GM19238 (cell line): ENCODE results near the gene PTCD2.
"Not testable (repeated sequence)": the region's sequence is repeated elsewhere in the genome, so short reads cannot be mapped to it uniquely, and the experiment has no call there.

Experiments used
- DNase-seq: peaks from one replicate; pipeline ENCODE4 v3.0.0; 2011; ENCODE audit warnings: low spot score; ENCODE audit not compliant: insufficient read length

Gene PTCD2

DNA sequence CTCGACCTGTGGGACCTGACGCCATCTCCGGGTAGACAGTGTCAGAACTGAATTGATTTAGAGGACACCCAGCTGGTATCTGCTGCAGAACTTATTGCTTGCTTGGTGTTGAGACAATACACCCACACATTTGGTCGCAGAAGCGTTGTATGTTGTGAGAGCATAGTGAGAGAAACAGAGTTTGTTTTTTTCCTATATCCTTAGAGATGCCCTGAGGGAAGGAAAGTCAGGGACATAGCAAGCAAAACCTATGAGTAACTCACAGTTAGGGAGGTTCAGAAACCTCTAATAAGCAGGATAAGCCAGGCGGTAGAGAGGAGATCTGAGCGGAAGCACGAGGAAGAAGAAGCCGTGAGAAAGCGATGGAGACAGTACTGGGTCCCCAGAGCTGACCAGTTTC, 59.8 kb downstream of the PTCD2 start:
- DNase-seq: no peak

DNA sequence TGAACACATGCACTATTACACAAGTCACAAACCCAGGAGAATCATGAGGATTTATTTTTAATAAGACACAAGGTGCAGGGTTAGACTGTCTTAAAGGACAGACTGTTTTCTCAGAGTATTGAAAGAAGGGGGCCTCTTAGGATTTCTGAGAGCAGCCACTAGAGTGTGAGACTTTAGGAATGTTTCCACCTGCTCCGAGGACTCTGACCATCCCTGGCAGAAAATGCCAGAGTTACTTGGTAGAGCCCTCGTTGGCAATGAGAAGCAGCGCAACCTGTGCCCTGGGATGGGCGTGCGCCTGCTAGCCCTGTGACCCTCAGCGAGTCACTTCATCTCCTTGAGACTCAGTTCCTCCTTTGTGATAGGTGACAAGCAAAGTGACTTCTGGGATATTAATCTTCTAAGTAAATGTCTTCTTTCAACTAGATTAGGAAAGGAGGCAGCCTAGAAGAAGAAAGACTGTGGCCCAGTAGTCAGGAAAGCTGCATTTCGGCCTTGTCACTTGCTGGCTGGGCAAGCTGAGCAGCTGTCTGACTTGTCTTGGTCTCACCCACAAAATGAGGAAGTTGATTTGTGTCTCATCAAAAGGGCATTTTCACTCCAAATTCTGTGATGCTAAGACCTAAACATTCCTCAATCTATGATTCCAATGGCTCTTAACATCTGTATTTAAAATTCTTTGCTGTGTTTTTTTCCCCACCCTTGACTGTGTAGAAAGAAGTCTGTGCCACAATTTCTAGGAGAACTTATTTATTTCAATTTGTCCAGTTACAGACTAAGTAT, 60.5 kb downstream of the PTCD2 start:
- peak; percentile 14 for DNase-seq

DNA sequence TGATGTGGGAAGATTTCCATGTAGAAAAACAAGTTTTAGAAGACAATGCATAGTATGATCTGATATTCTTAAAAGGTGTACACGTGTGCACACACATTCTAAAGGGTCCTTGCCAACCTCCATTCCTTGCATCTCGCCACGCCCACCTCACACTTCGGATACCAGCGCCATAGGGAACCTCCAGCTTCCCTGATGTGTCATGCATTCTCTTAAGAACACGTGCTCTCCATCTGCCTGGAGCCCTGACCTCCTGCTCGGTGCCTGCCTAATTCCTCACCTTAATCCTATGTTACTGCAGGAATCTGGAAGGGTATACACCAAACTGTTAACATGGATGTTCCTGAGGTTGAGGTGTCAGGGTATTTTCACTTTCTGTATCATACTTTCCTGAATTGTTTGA, 63.1 kb downstream of the PTCD2 start:
- no peak for DNase-seq

DNA sequence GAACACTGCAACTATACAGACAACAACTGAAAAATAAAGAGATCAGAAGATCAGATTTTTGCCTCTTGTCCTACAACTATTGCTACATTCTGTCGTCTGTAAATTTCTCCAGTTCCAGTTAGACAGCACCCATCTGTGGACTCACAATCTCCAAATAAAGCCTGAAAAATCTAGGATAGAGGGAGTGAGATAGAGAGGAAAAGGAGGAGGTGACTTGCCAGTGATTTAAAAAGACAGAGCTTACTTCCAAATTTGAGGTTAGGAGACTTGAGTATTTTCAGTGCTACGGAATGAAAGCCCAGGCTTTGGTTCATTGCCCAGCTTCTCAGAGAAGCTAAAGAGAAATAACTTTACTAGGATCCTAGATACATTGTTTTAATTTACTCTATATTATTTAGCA, 63.6 kb downstream of the PTCD2 start:
- no peak for DNase-seq

DNA sequence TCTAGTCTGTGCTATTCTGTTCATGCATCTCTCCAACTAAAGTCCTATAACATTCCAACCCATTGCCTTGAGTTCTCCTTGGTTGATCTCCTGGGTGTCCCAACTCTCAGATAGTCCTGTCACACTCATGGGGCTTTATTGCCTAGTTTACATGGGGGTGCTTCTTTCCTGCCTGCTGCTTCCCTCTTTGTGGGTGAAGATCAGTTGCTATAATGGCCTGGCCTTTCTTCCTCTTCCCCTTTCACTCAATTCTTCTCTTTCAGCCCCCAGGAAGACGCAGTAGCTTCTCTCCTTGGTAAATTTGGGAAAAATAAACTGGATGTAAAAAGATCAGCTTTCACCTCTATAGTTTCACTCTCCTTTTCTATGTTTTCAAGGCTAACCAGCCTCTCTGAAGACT, 66.5 kb downstream of the PTCD2 start:
- DNase-seq: no peak

DNA sequence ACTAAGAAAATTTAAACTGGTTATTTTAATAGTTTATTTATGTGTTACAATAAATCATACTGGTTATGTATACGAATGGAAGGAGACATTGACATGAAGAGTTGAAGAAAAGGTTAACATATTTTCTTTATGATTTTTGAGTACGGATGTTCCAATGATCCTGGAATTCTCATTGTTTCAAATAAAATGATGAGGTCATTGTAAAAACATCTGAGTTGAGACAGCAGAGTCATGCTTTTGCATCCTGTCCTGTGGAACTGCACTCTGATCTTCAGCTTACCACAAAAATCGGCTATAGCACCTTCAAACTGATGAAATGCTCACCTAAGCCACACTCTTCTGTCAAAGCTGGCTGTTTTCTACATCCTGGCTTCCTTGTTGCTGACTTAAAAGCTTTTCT, 67.8 kb downstream of the PTCD2 start:
- DNase-seq: no peak

DNA sequence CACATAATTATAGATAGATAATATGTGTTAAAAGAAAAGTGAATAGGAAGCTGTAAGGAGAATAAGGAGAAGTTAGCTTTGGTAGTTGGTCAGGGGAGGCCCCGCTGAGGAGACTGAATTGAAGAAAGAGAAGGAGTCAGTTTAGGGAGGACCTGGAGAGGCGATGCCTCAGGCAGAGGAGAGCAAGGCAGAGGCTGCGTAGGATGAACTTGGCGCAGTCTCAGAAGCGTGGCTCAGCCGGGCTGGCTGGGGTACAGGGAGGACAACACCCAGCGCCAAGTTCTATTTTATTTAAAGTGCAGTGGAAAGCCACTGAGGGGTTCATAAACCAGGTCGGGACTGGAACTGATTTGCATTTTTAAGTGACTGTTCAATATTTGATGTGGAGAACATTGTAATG, 68.5 kb downstream of the PTCD2 start:
- no peak for DNase-seq

DNA sequence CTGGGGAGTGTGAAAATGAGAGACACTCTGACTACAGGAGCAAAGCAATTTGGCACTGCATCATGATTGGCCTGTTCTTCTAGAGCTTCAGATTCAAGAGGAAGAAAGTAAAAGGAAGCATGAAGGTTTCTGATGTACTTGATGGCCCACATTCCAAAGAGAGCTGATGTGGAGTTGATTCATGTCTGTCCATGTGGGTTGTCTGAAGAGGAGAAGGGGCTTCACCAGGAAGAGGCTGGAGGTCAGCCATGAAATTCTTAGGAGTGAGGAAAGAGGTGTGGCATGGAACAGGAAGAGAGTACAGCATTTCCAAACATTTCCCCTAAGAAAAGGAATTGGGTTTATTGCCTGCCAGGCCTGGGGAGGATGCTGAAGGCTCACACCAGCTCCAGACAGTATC, 70.7 kb downstream of the PTCD2 start:
- DNase-seq: no peak

DNA sequence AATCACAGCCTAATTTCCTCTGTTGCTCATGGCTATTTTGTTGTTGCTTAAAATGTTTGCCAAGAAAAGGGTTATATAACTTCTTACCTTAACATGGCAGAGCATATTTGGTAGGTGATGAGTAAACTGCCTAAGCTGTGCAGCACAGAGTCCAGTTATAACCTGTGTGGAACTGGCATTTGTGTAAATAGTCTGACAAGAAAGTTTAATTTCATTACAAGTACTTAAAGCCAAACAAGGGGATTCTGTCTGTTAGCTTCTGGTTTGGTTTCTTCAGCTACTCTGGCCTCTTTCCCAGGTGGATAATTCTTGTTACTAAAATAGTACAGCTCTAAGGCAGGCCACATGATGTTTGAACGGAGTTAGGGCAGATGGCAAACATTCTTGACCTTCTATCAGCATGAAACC, 72.2 kb downstream of the PTCD2 start:
- DNase-seq: no peak

DNA sequence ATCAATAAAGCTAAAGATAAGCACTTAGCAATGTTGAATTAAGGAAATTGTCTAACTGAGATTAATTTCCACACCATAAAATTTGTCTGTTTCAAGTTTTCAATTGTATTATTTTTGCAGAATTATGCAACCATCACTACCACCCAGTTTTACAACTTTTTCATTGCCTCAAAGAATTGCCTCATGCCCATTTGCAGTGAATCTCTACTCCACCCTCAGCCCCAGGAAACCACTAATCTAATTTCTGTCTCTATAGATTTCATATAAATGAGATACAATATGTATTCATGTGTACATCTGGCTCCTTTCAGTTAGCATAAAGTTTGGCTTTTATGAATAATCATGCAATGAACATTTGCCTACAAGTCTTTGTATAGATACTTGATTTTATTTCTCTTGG, 72.9 kb downstream of the PTCD2 start:
- no peak for DNase-seq

DNA sequence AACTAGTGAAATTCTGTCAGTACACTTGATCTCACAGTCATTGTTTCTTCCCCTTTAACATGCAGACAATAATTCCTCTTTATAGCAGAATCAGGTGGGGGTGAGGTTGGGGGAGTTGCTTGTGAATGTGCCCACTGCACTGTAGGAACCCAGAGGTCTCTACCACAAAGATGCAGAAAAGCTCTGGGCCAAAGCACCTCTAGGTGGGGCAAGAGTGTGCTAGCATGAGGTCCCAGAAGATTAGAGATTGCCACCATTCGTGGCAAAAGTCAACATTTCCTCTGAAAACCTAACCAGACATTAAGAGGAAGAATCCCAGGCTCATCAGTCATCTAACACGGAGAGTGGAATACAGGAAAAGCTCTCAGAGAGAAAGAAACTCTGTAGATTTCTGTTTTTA, 74.5 kb downstream of the PTCD2 start:
- DNase-seq: peak; percentile 16

DNA sequence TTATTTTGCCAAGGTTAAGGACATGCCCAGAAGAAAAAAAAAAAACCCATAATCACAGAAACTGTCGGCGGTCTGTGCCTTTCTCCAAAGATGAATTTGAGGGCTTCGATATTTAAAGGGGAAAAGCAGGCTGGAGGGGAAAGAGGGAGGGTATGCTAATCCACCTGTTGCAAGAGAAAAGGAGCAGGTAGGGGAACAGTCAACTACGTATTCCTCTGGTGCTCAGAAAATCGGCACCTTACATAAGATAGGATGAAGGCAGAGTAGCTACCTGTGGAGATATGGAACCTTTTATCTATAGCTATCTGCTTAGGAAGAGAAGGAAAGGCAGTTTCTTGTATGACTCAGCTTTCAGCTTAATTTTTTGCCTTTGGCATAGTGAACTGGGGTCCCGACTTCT, 77.7 kb downstream of the PTCD2 start:
- no peak for DNase-seq

DNA sequence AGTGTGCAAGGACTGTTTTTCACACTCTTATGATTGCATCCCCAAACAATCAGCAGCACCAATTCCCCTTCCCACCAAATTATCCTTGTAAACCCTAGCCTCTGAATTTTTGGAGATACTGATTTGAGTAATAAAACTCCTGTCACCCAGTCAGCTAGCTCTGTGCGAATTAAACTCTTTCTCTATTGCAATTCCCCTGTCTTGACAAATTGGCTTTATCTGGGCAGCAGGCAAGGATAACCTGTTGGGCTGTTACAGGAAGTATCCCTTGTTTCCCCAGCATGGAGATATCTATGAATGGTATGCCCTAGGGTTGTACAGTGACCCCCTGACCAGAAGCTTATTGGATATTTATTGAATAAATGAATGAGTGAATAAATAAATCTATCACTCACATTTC, 80.8 kb downstream of the PTCD2 start:
- DNase-seq: no peak

DNA sequence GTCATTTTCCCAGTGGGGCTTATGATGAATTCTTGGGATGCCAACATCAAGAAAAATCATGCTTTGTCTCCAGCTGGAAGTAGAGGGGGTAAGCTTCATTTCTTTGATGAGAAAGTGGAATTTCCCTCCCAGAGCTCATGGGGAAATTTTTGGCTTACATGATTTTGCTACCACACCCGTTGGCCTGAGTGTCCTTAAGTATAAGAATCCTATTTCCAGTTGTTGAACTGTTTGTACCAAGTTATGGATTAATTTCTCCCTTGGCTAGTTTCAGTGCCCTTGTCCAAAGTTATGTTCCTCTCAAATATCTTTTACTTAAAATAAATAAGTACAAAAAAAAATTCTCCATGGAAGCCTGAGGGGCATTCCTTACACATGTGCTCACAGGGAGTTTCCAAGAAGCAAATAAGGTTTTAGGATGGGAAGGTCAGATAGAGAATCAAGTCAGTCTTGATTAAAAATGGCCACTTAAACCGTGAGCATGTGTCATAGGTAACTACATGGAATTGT, 82.3 kb downstream of the PTCD2 start:
- DNase-seq: no peak

DNA sequence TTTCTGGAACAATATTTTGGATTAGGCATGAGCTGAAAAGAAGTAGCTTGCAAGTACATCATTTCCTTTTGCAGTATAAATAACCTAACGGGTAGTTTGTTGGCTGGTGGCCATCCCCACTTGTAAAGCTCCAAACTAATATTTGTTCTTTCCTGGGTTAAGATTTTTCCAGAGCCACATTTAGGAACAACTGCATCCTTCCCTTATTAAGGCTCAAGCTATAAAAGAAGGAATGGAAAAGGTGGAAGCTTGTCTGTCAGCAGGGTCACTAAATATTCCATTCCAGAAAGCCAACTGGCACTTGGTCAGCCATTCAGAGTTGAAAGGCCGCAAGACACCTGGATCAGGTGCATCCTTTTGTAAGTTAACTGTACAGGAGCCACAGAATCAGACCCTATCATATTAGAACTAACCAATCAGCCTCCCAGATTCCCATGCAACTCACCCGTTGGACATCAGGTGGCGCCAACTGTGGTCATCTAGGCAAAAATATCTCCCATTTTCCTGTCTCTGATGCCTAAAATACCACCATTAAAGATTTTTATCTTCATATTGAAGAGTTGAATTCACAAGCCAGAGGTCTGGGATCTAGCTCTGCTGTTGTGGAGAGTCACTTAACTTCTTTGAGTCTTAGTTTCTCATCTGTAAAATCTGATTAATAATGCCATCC, 82.9 kb downstream of the PTCD2 start:
- DNase-seq: no peak

DNA sequence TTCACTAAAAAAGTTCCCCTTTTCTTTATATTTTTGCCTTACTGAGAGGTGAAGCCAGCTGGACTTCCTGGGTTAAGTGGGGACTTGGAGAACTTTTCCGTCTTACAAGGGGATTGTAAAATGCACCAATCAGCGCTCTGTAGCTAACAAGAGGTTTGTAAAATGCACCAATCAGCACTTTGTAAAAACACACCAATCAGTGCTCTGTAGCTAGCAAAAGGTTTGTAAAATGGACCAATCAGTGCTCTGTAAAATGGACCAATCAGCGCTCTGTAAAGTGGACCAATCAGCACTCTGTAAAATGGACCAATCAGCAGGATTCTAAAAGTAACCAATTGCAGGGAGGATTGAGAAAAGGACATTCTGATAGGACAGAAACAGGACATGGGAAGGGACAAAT, 84.6 kb downstream of the PTCD2 start:
- DNase-seq: not testable (repeated sequence)

DNA sequence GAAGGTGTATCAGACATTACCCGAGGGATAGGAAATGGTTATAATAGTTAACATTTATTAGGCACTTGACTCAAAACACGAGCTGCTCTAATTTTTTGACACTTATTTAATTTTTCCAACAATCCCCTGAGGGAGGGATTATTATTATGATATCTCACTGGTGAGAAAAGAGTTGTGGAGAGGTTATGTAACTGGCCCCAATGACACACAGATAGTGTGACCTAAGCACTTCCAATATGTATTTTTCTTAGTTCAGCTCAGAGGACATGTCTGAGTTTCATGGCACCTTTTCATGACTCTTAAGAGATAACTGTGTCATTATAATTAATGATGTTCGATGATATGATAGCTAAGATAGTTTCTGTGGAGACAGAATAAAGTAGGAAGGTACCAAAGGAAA, 86.9 kb downstream of the PTCD2 start:
- DNase-seq: no peak

DNA sequence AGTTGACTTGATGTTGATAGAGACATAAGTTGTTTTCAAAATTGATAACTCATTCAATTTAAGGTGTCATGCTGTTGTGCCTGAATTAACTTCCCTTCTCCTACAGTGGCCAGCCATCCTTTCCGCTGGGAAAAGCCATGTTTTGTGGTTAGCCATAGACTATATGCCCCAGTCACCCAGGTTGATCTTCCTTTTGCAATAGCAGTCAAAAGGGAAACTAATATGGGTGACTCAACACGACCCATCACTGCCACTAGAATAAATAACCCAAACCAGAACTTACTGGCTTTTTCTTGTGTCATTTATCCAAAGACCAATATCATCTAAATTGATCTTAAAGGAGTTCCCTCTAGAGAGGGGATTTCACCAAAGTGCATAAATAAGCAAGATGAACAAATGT, 87.4 kb downstream of the PTCD2 start:
- DNase-seq: no peak

DNA sequence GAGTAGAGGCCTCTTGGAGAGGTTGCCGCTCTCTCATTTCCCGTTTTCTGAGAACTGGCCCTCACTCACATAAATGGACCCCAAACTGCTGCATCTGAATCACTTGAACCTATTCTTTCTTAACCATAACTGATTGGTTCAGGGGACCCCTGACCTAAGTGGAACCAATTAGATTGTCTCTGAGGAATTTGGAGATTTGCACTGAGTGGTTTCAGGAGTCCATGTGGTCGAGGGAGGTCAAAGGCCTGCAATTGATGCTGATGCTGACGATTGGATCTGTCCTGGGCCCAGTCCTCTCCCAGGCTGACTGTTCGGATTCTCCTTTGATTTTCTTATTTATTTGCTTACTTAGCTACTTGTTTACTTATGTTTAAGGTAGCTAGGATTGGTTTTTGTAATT, 88.0 kb downstream of the PTCD2 start:
- DNase-seq: no peak

DNA sequence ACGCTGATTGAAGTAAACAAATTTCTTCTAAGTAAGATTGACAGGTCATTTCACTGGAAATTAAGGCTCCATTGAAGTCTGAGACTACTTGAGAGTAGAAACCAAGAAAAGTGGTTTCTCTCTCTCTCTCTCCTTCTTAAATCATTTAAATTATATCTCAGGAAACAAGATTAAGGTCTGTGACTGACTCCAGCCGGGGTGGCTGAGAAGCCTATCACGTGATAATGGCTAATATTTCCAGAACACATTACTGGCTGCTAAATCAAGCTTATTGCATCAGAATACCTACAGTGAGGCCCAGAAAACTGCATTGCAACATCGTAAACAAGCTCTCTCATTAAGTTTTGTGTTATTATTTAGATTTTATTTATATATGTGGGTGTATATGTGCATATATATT, 88.4 kb downstream of the PTCD2 start:
- DNase-seq: no peak

DNA sequence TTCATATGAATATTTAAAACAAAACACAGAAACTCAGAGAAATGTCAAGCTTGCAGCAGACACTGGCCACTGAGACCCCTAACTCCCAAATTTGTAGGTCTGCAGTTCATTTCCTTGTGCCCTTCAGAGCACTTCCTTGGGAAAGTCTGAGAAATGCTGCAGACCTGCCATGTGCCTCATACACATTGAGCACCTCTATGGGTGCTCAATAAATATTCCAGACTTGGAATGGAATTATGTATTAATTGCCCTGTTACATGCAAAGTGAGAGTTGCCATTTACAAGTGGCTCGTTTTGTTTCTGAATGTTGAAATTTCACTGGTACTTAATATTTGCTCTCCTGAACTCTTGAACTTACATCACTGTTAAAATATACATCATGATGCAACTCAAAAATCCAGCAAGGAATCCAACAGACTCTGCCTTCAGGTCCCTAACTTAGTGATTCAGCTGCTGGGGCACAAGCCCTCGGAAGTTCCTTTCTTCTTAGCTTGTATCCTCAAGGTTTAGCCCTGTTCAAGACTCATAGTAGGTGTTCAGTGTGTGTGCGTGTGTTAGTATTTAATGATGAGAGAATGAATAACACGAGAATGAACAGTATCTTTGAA, 90.6 kb downstream of the PTCD2 start:
- DNase-seq: no peak

DNA sequence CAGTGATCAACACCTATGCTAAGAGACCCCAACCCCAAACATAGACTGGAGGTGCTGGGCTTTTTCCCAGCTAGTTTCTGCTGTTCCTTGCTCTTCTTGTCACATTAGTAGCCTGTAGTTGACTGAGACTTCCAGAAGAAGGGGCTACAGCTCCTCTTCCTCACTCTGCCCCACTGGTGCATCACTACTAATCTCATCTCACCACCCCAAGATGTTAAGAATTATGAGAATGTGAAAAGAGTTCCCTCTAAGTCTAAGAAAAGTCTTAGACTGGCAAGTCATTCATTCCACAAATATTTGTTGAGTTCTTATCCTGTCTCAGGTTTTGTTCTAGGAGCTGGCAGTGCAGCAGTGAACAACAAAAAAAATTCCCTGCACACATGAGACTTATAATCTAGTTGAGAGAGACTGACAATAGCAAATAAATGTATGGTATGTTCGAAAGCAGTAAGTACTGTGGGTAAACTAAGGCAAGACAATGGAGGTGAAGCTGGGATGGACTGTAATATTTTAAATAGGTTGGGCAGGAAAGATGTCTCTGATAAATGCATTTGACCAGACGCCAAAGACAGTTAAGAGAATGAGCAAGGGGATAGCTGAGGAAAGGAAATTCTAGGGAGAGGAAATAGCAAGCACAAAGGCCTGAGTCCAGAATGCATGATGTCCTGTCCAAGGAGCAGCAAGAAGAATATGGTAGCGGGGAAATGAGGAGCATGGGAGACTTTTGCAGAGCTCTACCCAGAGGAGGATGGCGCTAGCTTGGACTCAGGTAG, 92.3 kb downstream of the PTCD2 start:
- no peak for DNase-seq
